Hindlimb muscle (tissue), 1 donor: Measurements from ENCODE around the gene PSMA7. TPM values are rescaled to one million over a fixed set of nuclear protein-coding genes. Genes with fewer than 3 reads are reported as not detected.
"Not testable (repeated sequence)": the region's sequence is repeated elsewhere in the genome, so short reads cannot be mapped to it uniquely, and the experiment has no call there.

Source experiments
- DNase-seq: peaks from one replicate; pipeline ENCODE4 v3.0.0-alpha.2; 2013
- polyA plus RNA-seq: library from polyadenylated mRNA; unstranded; fragments of 120-200 nt; gene quantifications from one replicate; pipeline ENCODE4 v1.2.1, GENCODE V29; 2013; ENCODE audit not compliant: insufficient read length

Gene PSMA7
- polyA plus RNA-seq, 1 donor: 156 TPM

- DNase-seq: no peak
These were observed 24.8 kb downstream of the PSMA7 start for GRCh38 chr20:62118113-62119043.

DNA sequence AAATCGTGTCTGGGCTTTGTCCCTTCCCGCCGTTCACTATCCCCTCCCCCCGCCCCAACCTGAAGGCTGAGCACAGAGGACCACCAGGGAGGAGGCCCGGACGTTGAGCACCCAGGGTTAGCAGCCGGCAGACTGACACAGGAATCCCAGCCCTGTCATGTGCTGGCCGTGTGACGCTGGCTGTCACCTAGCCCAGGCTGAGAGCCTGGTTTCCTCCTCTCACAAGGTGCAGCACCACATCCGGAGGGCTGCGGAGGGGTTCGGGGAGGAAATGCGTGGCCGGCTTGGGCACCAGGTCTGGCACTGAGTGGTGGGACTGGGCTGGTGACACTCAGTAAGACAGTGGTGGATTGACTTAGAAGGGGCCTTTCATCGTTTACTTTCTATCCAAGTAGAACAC lies 25.5 kb downstream of the PSMA7 start:
- DNase-seq: no peak

GRCh38 chr20:62117362-62117646 lies 25.9 kb downstream of the PSMA7 start:
- DNase-seq: no peak

DNA sequence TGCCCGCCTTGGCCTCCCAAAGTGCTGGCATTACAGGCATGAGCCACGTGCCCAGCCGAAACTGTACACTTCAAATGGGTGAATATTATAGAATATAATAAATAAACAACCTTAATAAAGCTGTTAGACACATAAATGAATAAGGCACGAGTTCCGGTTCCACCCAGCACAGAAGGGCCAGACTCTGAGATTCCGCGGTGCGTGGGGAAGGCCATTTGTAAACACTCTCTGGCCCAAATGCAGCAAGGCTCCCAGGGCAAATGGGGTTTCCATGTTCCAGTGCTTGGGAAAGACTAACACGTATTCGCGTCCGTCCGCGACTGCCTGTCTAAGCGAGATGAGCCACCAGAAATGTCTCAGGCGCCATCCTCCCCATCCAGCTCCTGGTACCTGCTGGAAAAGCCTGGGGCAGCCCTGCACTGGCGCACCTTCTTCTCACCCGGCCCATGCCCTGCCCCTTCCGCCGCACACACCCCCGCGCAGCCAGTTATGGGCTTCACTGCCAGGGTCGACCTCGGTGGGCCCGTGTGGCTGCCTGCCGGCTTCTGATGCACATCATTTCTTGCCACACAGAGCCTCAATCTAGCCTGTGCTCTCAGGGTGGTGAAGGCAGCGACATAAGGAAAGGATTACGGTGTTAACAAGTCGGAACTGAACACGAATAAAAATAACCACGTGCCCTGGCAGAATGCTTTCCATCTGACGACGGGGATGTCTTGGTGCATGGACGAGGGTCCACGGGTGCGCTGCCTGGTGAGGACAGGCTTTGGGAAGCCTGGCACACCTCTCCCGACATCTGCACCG lies 26.4 kb downstream of the PSMA7 start:
- DNase-seq: no peak

- not testable (repeated sequence) for DNase-seq
These were observed 27.3 kb downstream of the PSMA7 start for GRCh38 chr20:62115800-62116407.

DNA sequence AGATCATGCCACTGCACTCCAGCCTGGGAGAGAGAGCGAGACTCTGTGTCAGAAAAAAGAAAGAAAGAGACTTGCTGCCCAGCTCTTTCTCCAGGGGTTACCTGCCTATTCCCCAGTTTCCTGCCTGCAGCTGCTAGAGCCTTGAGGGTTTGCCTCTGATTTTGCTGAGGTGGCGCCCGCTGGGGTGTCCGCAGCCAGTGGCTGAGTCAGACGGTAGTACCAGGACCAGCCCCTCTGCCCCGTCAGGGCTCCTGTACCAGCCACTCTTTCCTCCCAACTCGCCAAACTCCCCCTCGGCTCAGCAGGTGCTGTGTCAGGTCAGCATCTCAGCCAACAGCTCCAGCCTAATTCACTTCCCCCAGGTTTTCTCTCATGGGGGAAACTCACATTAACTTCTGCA lies 28.3 kb downstream of the PSMA7 start:
- no peak for DNase-seq

DNA sequence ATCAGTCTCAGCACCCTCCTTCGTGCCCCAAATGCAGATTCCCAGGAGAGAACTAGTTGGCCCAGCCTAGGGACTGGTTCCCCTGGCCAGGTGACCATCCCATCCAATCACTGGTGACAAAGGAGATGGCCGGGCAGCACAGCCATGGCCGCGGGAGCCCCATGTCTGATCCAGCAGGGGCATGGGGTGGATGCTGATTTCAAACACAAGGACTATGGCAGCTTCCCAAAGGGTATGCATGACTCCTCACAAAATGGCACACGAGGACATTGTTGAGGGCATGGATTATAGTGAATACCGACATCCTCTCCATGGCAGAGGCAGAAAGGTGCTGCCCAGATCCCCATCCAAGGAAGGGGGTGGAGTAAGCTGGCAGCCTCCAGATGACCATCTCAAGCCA lies 30.8 kb downstream of the PSMA7 start:
- DNase-seq: no peak

- DNase-seq: no peak
These were observed 32.0 kb downstream of the PSMA7 start for GRCh38 chr20:62111148-62111547.

DNA sequence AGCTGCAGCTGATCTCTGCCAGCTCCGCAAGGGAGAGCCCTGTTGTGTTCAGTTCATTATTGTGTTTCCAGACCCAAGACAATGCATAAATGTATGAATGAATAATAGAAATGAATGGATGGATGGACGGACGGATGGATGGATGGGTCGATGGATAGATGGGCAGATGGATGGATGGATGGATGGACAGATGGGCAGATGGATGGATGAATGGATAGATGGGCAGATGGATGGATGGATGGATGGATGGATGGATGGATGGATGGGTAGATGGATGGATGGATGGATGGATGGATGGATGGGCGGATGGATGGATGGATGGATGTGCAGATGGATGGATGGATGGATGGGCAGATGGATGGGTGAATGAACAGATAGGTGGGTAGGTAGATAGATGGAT lies 37.6 kb downstream of the PSMA7 start:
- no peak for DNase-seq

DNA sequence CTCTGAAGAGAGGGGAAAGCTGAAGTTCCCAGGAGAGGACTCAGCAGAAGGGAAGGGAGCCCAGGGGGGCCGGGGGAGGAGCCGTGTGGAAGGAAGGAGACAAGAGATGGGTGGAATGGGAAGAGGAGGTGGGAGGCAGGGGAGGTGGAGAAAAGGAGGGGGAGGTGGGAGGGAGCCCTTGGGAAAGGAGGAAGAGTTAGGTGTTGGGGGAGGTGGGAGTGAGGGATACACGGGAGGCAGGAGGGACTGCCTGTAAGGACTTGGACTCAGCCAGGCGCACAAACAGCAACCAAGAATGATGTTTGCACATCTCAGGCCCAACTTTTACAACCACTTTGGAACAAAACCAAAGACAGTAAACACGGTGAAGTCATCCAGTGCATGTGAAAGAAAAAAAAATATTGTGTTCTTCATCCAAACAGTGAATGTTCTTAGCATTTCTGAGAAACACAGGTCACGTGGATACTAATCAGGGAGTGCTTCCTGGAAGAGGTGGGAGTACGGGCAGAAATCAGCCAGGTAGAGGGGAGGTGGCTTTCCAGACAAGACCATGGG lies 38.3 kb downstream of the PSMA7 start:
- peak; percentile 46 for DNase-seq

GRCh38 chr20:62104234-62104789 lies 38.9 kb downstream of the PSMA7 start:
- no peak for DNase-seq

GRCh38 chr20:62103508-62104233 lies 39.5 kb downstream of the PSMA7 start:
- no peak for DNase-seq

- no peak for DNase-seq
These were observed 42.1 kb downstream of the PSMA7 start for GRCh38 chr20:62101078-62101477.

- no peak for DNase-seq
These were observed 45.2 kb downstream of the PSMA7 start for GRCh38 chr20:62097881-62098407.

GRCh38 chr20:62096421-62097380 lies 46.5 kb downstream of the PSMA7 start:
- no peak for DNase-seq

DNA sequence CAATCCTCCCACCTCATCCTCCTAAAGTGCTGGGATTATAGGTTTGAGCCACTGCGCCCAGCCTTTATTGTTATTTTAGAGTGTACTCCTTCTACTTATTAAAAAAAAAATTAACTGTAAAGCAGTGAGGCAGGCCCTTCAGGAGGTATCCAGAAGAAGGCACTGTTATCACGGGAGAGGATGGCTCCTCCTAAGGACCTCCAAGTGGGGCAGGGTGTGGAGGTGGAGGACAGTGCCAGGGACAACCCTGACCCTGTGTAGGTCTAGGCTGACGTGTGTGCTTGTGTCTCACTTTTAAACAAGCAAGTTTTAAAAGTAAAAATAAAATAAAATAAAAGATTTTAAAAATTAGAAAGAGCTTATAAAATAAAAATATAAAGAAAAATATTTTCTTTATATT lies 53.8 kb downstream of the PSMA7 start:
- DNase-seq: no peak

GRCh38 chr20:62088258-62089127 lies 54.7 kb downstream of the PSMA7 start:
- DNase-seq: no peak

DNA sequence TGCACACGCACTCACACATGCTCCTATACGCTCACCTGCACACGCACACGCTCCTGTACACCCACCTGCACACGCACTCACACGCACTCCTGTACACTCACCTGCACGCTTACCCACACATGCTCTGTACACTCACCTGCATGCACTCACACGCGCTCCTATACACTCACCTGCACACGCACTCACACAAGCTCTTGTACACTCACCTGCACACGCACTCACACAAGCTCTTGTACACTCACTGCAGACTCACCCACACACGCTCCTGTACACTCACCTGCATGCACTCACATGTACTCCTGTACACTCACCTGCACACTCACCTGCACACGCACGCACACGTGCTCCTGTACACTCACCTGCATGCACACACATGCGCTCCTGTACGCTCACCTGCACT lies 55.6 kb downstream of the PSMA7 start:
- no peak for DNase-seq

GRCh38 chr20:62087227-62087626 lies 56.0 kb downstream of the PSMA7 start:
- DNase-seq: no peak
